B cell (primary cell): ENCODE data around the gene CERS6. TPM values are rescaled to one million over a fixed set of nuclear protein-coding genes. Genes with fewer than 3 reads are reported as not detected.
A peak's percentile ranks its signal among the peaks of the same experiment; 100 is the strongest.
"Not testable (repeated sequence)": the region's sequence is repeated elsewhere in the genome, so short reads cannot be mapped to it uniquely, and the experiment has no call there.

Source experiments
- ATAC-seq: fragments of 200-7000 bp; cut with Tn5 transposase; one replicate; pipeline ENCODE4 v1.10.0; 2021; ENCODE audit warnings: low read depth, mild to moderate bottlenecking, moderate number of reproducible peaks, moderate library complexity
- CTCF ChIA-PET: fragments of 350-600 bp; sonication (Branson Sonifier 250); formaldehyde crosslinking; loops from one replicate; lab custom pipeline; 2021; ENCODE audit warnings: antibody characterized with exemption, inconsistent platforms; lab: Charles Lee
- POLR2A ChIA-PET: fragments of 350-600 bp; sonication (Branson Sonifier 250); formaldehyde crosslinking; loops from one replicate; lab custom pipeline; 2021; ENCODE audit warnings: antibody characterized with exemption; lab: Charles Lee
- DNase-seq: peaks from one replicate; pipeline ENCODE4 v3.0.0; 2013
- H2AFZ ChIP-seq: 2 replicates; pipeline ENCODE4 v1.6.1; 2012; ENCODE audit warnings: mild to moderate bottlenecking, low read depth, low read length; ENCODE audit not compliant: insufficient read depth, poor library complexity, severe bottlenecking
- H3K27ac ChIP-seq, 2 donors: 1 replicate in 1 of 2; 2 replicates in 1 of 2; pipeline ENCODE4 v1.5.1; 2012 to 2013; ENCODE audit warnings: low read length in 2 of 2, mild to moderate bottlenecking in 2 of 2, moderate library complexity in 1 of 2
- H3K27me3 ChIP-seq, 4 experiments: fragments of 200-600 bp in 1 of 4; sonication (generic) in 1 of 4; replicated peaks in 1 of 4; 1 replicate in 2 of 4; 2 replicates in 2 of 4; pipeline versions ENCODE4 v1.6.1 to v1.7.0; 2013 to 2016; ENCODE audit warnings: low read length in 3 of 4, mild to moderate bottlenecking in 2 of 4, mixed read lengths in 1 of 4, moderate library complexity in 1 of 4; ENCODE audit not compliant: insufficient read depth in 4 of 4, control insufficient read depth in 3 of 4; ENCODE audit errors: control extremely low read depth in 1 of 4
- H3K36me3 ChIP-seq, 2 experiments: replicated peaks in 1 of 2; 1 replicate in 1 of 2; 2 replicates in 1 of 2; pipeline versions ENCODE4 v1.6.1 to v1.7.1; 2013; ENCODE audit warnings: low read length in 1 of 2; ENCODE audit not compliant: insufficient read depth in 2 of 2, control insufficient read depth in 1 of 2; ENCODE audit errors: control extremely low read depth in 1 of 2, extremely low read depth in 1 of 2
- H3K4me1 ChIP-seq, 2 donors: fragments of 200-600 bp in 1 of 2; sonication (generic) in 1 of 2; 1 replicate in 1 of 2; 2 replicates in 1 of 2; pipeline versions ENCODE4 v1.5.1 to v1.6.1; 2013 to 2017; ENCODE audit warnings: low read length in 2 of 2; ENCODE audit not compliant: control insufficient read depth in 2 of 2, insufficient read depth in 2 of 2
- H3K4me2 ChIP-seq: replicated peaks from 2 replicates; pipeline ENCODE3; 2012; ENCODE audit warnings: mild to moderate bottlenecking, low read depth, low read length; ENCODE audit not compliant: poor library complexity, severe bottlenecking
- H3K4me3 ChIP-seq, 5 experiments: fragments of 200-600 bp in 1 of 5; sonication (generic) in 1 of 5; 1 replicate in 3 of 5; 2 replicates in 2 of 5; pipeline versions ENCODE4 v1.5.1 to v1.7.0; 2011 to 2016; ENCODE audit warnings: low read length in 4 of 5, mild to moderate bottlenecking in 4 of 5, low read depth in 2 of 5, control low read depth in 1 of 5, moderate library complexity in 1 of 5; ENCODE audit not compliant: insufficient read depth in 1 of 5; ENCODE audit errors: control extremely low read depth in 1 of 5, extremely low read depth in 1 of 5
- H3K79me2 ChIP-seq: fragments of 200-600 bp; sonication (generic); one replicate; pipeline ENCODE4 v1.6.0; 2016; ENCODE audit warnings: low read length; ENCODE audit not compliant: control insufficient read depth, insufficient read depth
- H3K9ac ChIP-seq: fragments of 200-600 bp; sonication (generic); 2 replicates; pipeline ENCODE4 v1.6.1; 2017; ENCODE audit warnings: mild to moderate bottlenecking, low read length, moderate library complexity
- H3K9me3 ChIP-seq, 3 donors: one replicate each; pipeline versions ENCODE4 v1.6.1 to v1.7.1; 2013; ENCODE audit warnings: low read length in 2 of 3; ENCODE audit not compliant: control insufficient read depth in 2 of 3, insufficient read depth in 1 of 3; ENCODE audit errors: control extremely low read depth in 1 of 3
- H4K20me1 ChIP-seq: 2 replicates; pipeline ENCODE4 v1.6.0; 2012; ENCODE audit warnings: mild to moderate bottlenecking, low read length; ENCODE audit not compliant: insufficient read depth, control insufficient read depth, poor library complexity, severe bottlenecking
- H3K27ac Mint-ChIP-seq: one replicate; pipeline ENCODE4 v1.8.0; 2021; ENCODE audit warnings: mixed read lengths
- H3K27me3 Mint-ChIP-seq: one replicate; pipeline ENCODE4 v1.8.0; 2021; ENCODE audit warnings: mixed read lengths
- H3K4me1 Mint-ChIP-seq: one replicate; pipeline ENCODE4 v1.8.0; 2021; ENCODE audit warnings: mixed read lengths
- H3K4me3 Mint-ChIP-seq: one replicate; pipeline ENCODE4 v1.8.0; 2021; ENCODE audit warnings: mixed read lengths
- H3K9me3 Mint-ChIP-seq: one replicate; pipeline ENCODE4 v1.8.0; 2022; ENCODE audit warnings: mixed read lengths; ENCODE audit not compliant: insufficient read depth
- EZH2 ChIP-seq: IDR thresholded peaks from 2 replicates; pipeline ENCODE4 v1.6.1; 2012; ENCODE audit warnings: borderline replicate concordance, low read depth, mild to moderate bottlenecking, moderate library complexity, low read length; ENCODE audit not compliant: insufficient read depth, poor library complexity, severe bottlenecking
- WGBS: methylation state at CpG from one replicate; pipeline ENCODE4 v1.1.5; 2013; ENCODE audit warnings: missing lambda C conversion rate; ENCODE audit not compliant: insufficient coverage; 5-methylcytosine and 5-hydroxymethylcytosine counted together
- intact Hi-C: fragments of 100-400 bp; cut with micrococcal nuclease; formaldehyde crosslinking; loops from one replicate; pipeline ENCODE4 v1.10.0; 2022
- polyA minus RNA-seq: library from RNA; depleted of rRNA, polyadenylated mRNA; stranded (reverse); fragments of >200 nt; gene quantifications from 2 replicates; pipeline ENCODE4 v1.2.3, GENCODE V29; 2012
- polyA plus RNA-seq: library from polyadenylated mRNA; depleted of rRNA; stranded (reverse); fragments of >200 nt; gene quantifications from 2 replicates; pipeline ENCODE4 v1.2.3, GENCODE V29; 2012
- total RNA-seq, 2 donors: library from RNA; stranded (reverse); fragments of 120-200 nt in 1 of 2; gene quantifications; 1 replicate in 1 of 2; 2 replicates in 1 of 2; pipeline versions ENCODE4 v1.2.3 to v1.2.4, GENCODE V29; 2013 to 2022
- TF ChIP-seq, protein P1 (sequence below): fragments of 200-600 bp; IDR thresholded peaks from one replicate; pipeline ENCODE4 v1.8.0; 2022; ENCODE audit warnings: antibody characterized with exemption, mild to moderate bottlenecking

The CERS6 gene, protein sequence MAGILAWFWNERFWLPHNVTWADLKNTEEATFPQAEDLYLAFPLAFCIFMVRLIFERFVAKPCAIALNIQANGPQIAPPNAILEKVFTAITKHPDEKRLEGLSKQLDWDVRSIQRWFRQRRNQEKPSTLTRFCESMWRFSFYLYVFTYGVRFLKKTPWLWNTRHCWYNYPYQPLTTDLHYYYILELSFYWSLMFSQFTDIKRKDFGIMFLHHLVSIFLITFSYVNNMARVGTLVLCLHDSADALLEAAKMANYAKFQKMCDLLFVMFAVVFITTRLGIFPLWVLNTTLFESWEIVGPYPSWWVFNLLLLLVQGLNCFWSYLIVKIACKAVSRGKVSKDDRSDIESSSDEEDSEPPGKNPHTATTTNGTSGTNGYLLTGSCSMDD
- 5.5 and 6.0 TPM in 2 replicates for total RNA-seq
- 8.7 TPM for total RNA-seq (2013)
- 2.2 and 3.0 TPM in 2 replicates for polyA plus RNA-seq
- 7.0 and 10.3 TPM in 2 replicates for polyA minus RNA-seq

DNA sequence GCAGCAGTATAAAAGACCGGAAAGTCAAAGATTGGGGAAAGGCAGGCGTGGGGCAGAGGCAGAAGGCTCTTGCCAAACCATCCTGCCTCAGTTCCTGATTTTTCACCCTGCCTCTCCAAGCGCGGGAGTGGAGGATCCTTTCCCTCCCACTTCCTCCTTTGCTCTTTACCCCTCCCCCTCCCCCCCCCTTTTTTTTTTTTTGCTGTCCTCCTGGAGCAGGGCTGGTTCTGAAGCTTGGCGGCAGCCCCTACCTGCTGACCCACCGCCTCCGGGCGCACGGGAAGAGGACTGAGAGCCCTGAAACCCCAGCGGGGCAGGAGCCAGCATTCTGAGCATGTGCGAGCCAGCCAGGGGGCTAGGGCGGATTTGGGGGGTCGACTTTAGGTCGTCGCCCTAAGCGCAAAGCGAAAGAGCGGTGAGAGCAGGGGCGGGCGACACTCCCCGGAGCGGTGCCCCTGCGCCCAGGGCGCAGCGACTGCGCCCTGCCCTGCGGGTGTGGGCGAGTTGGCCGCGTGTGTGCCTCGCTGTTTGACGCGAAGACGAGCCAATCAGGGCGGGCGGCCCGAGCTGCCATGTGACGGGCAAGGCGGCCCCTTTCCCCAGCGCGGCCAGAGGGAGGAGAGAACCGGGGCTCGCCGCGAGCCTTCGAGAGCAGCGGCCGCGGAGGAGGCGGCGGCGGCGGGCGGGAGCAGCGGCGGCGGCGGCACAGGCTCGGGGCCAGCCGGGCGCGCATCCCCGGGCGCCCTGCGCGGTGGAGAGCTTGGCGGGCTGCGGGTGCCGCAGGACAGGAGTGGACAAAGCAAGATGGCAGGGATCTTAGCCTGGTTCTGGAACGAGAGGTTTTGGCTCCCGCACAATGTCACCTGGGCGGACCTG is at the start of gene CERS6:
CERS6 (plus strand) TSS at position 628 of the 876 bp plus-strand sequence; CDS start at position 805, 177 bp downstream.
- no peaks in the 10 kb centered on the region for H3K9me3 Mint-ChIP-seq
- DNase-seq (peak; percentile 89), ATAC-seq (peak; percentile 95)
- Histone ChIP-seq H3K36me3 (no peaks in the 10 kb centered on the region), H3K4me2 (peak within 1 kb of the TSS; percentile 89), H2AFZ (peak within 1 kb of the TSS; percentile 88), H3K27ac (peak within 1 kb of the TSS in 1 of 2 donors; percentile 52), H3K79me2 (peaks cover 28% of the 10 kb centered on the region), H3K9ac (peak within 1 kb of the TSS; percentile 78), H3K27me3 (no peaks in the 10 kb centered on the region), H4K20me1 (no peaks in the 10 kb centered on the region), H3K4me1 (peaks cover 16% of the 10 kb centered on the region in 2 donors), H3K9me3 (no peaks in the 10 kb centered on the region), H3K4me3 (peak within 1 kb of the TSS; percentile 65 to 82 (median 71))
- no peak for TF ChIP-seq EZH2
- TF ChIP-seq, protein P1, sequence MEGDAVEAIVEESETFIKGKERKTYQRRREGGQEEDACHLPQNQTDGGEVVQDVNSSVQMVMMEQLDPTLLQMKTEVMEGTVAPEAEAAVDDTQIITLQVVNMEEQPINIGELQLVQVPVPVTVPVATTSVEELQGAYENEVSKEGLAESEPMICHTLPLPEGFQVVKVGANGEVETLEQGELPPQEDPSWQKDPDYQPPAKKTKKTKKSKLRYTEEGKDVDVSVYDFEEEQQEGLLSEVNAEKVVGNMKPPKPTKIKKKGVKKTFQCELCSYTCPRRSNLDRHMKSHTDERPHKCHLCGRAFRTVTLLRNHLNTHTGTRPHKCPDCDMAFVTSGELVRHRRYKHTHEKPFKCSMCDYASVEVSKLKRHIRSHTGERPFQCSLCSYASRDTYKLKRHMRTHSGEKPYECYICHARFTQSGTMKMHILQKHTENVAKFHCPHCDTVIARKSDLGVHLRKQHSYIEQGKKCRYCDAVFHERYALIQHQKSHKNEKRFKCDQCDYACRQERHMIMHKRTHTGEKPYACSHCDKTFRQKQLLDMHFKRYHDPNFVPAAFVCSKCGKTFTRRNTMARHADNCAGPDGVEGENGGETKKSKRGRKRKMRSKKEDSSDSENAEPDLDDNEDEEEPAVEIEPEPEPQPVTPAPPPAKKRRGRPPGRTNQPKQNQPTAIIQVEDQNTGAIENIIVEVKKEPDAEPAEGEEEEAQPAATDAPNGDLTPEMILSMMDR: no peak
- no peaks in the 10 kb centered on the region for H3K27me3 Mint-ChIP-seq
- intact Hi-C loops: loop anchor here (5.0 to 10.0 kb wide), 5 partner anchors 76 to 436 kb away; partner anchors contain the start of genes SPC25 and STK39
- WGBS: under 1% methylated on average over 70 of the region's 72 CpGs
- peaks cover 26% of the 10 kb centered on the region for H3K4me1 Mint-ChIP-seq
- no peak within 1 kb of the TSS for H3K4me3 Mint-ChIP-seq
- CTCF ChIA-PET: no interaction called here
- POLR2A ChIA-PET: no interaction called here
- peak within 1 kb of the TSS; percentile 81 for H3K27ac Mint-ChIP-seq

GRCh38 chr2:168412301-168412700 is 43.8 kb upstream of the CERS6 start:
- H3K4me1 ChIP-seq, H3K9ac ChIP-seq, H3K27ac Mint-ChIP-seq, H3K36me3 ChIP-seq, H3K79me2 ChIP-seq, ATAC-seq, H3K9me3 Mint-ChIP-seq, H3K4me1 Mint-ChIP-seq, H3K27ac ChIP-seq, intact Hi-C loops, H3K4me3 Mint-ChIP-seq, CTCF ChIA-PET, POLR2A ChIA-PET, DNase-seq, H3K4me2 ChIP-seq, H2AFZ ChIP-seq, H4K20me1 ChIP-seq, H3K27me3 ChIP-seq, H3K4me3 ChIP-seq: not testable (repeated sequence)
- WGBS: 87% methylated on average over 5 of the region's 5 CpGs
- H3K27me3 Mint-ChIP-seq: peaks cover 25% of the 10 kb centered on the region
- H3K9me3 ChIP-seq: peaks cover 0 to 18% (median 4%) of the 10 kb centered on the region in 3 donors

DNA sequence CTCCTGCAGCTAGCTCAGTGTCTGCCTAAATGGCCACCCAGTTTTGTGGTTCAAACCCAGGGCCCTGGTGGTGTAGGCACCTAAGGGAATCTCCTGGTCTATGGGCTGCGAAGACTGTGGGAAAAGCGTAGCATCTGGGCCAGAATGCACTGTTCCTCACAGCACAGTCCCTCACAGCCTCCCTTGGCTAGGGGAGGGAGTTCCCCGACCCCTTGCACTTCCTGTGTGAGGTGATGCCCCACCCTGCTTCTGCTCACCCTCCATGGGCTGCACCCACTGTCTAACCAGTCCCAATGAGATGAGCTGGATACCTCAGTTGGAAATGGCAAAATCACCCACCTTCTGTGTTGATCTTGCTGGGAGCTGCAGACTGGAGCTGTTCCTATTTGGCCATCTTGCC is 43.0 kb upstream of the CERS6 start:
- H3K4me3 ChIP-seq, H3K4me1 Mint-ChIP-seq, H3K9me3 Mint-ChIP-seq, H3K27ac Mint-ChIP-seq, H3K9ac ChIP-seq, DNase-seq, H3K36me3 ChIP-seq, H3K27ac ChIP-seq, CTCF ChIA-PET, H2AFZ ChIP-seq, H4K20me1 ChIP-seq, H3K4me2 ChIP-seq, H3K4me1 ChIP-seq, POLR2A ChIA-PET, H3K4me3 Mint-ChIP-seq, H3K27me3 ChIP-seq, intact Hi-C loops, H3K79me2 ChIP-seq, ATAC-seq: not testable (repeated sequence)
- peaks cover 0 to 15% (median 4%) of the 10 kb centered on the region in 3 donors for H3K9me3 ChIP-seq
- H3K27me3 Mint-ChIP-seq: peaks cover 25% of the 10 kb centered on the region
- WGBS: no CpG with 5 or more reads among the region's 3 CpGs
